ENCODE measurements around the gene RBFOX2. TPM values are rescaled to one million over a fixed set of nuclear protein-coding genes. Genes with fewer than 3 reads are reported as not detected.

RBFOX2 gene
- total RNA-seq, 4 donors from 2014 or later = 103 to 139 (median 108) TPM

GRCh38 chr22:35923026-35923425 is 105.6 kb downstream of the RBFOX2 start:
- no peak for DNase-seq
- no peaks in the 10 kb centered on the region for H3K36me3 ChIP-seq
- WGBS, 2 donors = 90 to 93% methylated on average over 2 of the region's 2 CpGs
- intact Hi-C loops (cut with DNase I) = no loop called here
- TF ChIP-seq CTCF (IDR thresholded peaks at IDR 0.05) = no peak
- TF ChIP-seq POLR2A (IDR thresholded peaks at IDR 0.05) = no peak
- H3K4me3 ChIP-seq (replicated peaks in 1 of 3) = no peak overlapping the region
- no peak overlapping the region for H3K27ac ChIP-seq
- H3K27me3 ChIP-seq = no peaks in the 10 kb centered on the region
- H3K4me1 ChIP-seq = peaks cover 10 to 24% of the 10 kb centered on the region in 2 donors
- H3K9me3 ChIP-seq = no peaks in the 10 kb centered on the region

GRCh38 chr22:35921777-35922176 is 106.8 kb downstream of the RBFOX2 start:
- peak overlapping the region in 2 of 3 donors; percentile 27 to 39 for H3K27ac ChIP-seq
- H3K4me1 ChIP-seq = peaks cover 18 to 35% of the 10 kb centered on the region in 2 donors
- H3K27me3 ChIP-seq = no peaks in the 10 kb centered on the region
- H3K36me3 ChIP-seq = no peaks in the 10 kb centered on the region
- intact Hi-C loops (cut with DNase I) = no loop called here
- TF ChIP-seq POLR2A (IDR thresholded peaks at IDR 0.05) (no peak), CTCF (IDR thresholded peaks at IDR 0.05) (peak in 5 of 6 experiments; percentile 34 to 84 (median 68))
- peak; percentile 66 to 68 for DNase-seq
- no peaks in the 10 kb centered on the region for H3K9me3 ChIP-seq
- no peak overlapping the region for H3K4me3 ChIP-seq (replicated peaks in 1 of 3)

- Histone ChIP-seq H3K27me3 (no peaks in the 10 kb centered on the region), H3K9me3 (no peaks in the 10 kb centered on the region), H3K36me3 (no peaks in the 10 kb centered on the region), H3K4me3 (replicated peaks in 1 of 3) (no peak overlapping the region), H3K27ac (peak overlapping the region in 2 of 3 donors; percentile 19 to 27), H3K4me1 (peaks cover 25 to 40% of the 10 kb centered on the region in 2 donors)
- intact Hi-C loops (cut with DNase I) = no loop called here
- WGBS, 2 donors = 51 to 63% methylated on average over 2 of the region's 2 CpGs
- TF ChIP-seq POLR2A (IDR thresholded peaks at IDR 0.05) = no peak
- no peak for TF ChIP-seq CTCF (IDR thresholded peaks at IDR 0.05)
- DNase-seq = no peak
These were observed 107.6 kb downstream of the RBFOX2 start for GRCh38 chr22:35921044-35921443.

GRCh38 chr22:35919002-35919542 is 109.6 kb downstream of the RBFOX2 start:
- Histone ChIP-seq H3K9me3 (no peaks in the 10 kb centered on the region), H3K36me3 (no peaks in the 10 kb centered on the region), H3K4me1 (peaks cover 39 to 54% of the 10 kb centered on the region in 2 donors), H3K4me3 (replicated peaks in 1 of 3) (no peak overlapping the region), H3K27ac (no peak overlapping the region), H3K27me3 (no peaks in the 10 kb centered on the region)
- TF ChIP-seq POLR2A (IDR thresholded peaks at IDR 0.05) = no peak
- no peak for TF ChIP-seq CTCF (IDR thresholded peaks at IDR 0.05)
- intact Hi-C loops (cut with DNase I) = loop anchor here (5.0 kb wide), 1 partner anchor 292 kb away; no protein-coding TSS in a partner anchor
- 91 to 94% methylated on average over 8 of the region's 8 CpGs for WGBS, 2 donors
- DNase-seq = no peak

GRCh38 chr22:35918456-35918855 is 110.2 kb downstream of the RBFOX2 start:
- intact Hi-C loops (cut with DNase I) = loop anchor here (5.0 kb wide), 1 partner anchor 291 kb away; no protein-coding TSS in a partner anchor
- no peaks in the 10 kb centered on the region for H3K9me3 ChIP-seq

More at GRCh38 chr22:35918456-35918855, 110.2 kb downstream of the RBFOX2 start:
- no peak for TF ChIP-seq CTCF (IDR thresholded peaks at IDR 0.05)
- Histone ChIP-seq H3K27ac (peak overlapping the region in 2 of 3 donors; percentile 13 to 20), H3K4me1 (peaks cover 41 to 59% of the 10 kb centered on the region in 2 donors), H3K27me3 (no peaks in the 10 kb centered on the region), H3K4me3 (replicated peaks in 1 of 3) (no peak overlapping the region), H3K36me3 (no peaks in the 10 kb centered on the region)
- 9 to 20% methylated on average over 3 of the region's 3 CpGs for WGBS, 2 donors
- DNase-seq = no peak
